Retinal pigment epithelial cell (primary cell): Measurements from ENCODE around the gene VAT1.
"Not testable (repeated sequence)": the region's sequence is repeated elsewhere in the genome, so short reads cannot be mapped to it uniquely, and the experiment has no call there.

Experiments
- DNase-seq: peaks from one replicate; pipeline ENCODE4 v3.0.0-alpha.2; 2010; ENCODE audit warnings: low read depth
- H3K4me3 ChIP-seq: 2 replicates; pipeline ENCODE4 v1.5.1; 2011; ENCODE audit warnings: mild to moderate bottlenecking, low read length, control low read depth, moderate library complexity
- TF ChIP-seq, protein P1 (sequence below): conservative IDR thresholded peaks from 2 replicates; pipeline ENCODE4 v1.5.1; 2011; ENCODE audit warnings: low read depth, low read length, control low read depth, inconsistent platforms

Gene VAT1

GRCh38 chr17:43056051-43056450, 33.9 kb upstream of the VAT1 start:
- no peak for DNase-seq
- TF ChIP-seq, protein P1, sequence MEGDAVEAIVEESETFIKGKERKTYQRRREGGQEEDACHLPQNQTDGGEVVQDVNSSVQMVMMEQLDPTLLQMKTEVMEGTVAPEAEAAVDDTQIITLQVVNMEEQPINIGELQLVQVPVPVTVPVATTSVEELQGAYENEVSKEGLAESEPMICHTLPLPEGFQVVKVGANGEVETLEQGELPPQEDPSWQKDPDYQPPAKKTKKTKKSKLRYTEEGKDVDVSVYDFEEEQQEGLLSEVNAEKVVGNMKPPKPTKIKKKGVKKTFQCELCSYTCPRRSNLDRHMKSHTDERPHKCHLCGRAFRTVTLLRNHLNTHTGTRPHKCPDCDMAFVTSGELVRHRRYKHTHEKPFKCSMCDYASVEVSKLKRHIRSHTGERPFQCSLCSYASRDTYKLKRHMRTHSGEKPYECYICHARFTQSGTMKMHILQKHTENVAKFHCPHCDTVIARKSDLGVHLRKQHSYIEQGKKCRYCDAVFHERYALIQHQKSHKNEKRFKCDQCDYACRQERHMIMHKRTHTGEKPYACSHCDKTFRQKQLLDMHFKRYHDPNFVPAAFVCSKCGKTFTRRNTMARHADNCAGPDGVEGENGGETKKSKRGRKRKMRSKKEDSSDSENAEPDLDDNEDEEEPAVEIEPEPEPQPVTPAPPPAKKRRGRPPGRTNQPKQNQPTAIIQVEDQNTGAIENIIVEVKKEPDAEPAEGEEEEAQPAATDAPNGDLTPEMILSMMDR = no peak
- no peak overlapping the region for H3K4me3 ChIP-seq

GRCh38 chr17:43053008-43053407, 30.8 kb upstream of the VAT1 start:
- H3K4me3 ChIP-seq, DNase-seq: not testable (repeated sequence)

GRCh38 chr17:43051969-43052368, 29.8 kb upstream of the VAT1 start:
- H3K4me3 ChIP-seq = no peak overlapping the region
- DNase-seq = no peak
- TF ChIP-seq, protein P1 = no peak

DNA sequence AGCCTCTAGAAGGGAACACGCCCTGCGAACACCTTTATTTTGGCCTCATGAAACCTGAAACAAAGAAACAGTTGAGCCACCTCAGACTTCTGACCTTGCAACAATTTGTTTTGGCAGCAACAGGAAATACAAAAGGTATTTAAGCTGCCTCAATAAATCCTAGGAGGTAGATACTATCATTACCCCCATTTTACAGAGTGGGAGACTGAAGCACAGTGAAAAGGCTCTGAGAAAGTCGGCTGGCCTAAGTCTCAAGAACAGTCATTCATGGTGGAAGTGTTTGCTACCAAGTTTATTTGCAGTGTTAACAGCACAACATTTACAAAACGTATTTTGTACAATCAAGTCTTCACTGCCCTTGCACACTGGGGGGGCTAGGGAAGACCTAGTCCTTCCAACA, 21.8 kb upstream of the VAT1 start:
- DNase-seq = no peak
- TF ChIP-seq, protein P1 = no peak
- H3K4me3 ChIP-seq = no peak overlapping the region

DNA sequence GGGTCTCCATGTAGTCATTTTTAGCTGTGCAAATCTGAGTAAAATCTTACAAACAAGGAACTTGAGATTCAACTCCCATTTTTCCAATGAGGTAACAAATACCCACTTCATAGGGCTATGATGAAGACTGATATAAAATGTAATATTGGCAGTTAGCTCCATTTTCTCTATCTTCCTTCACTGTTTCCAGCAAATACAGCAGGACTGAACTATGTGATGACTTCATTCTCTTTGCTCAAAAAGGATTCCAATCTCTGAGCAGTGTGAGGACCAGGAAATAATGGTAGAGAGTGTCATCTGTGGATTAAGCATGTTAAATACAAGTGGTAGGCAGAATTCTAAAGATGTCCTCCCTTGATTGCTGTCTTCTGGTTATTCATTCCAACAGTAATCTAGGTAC, 21.1 kb upstream of the VAT1 start:
- TF ChIP-seq, protein P1 = no peak
- DNase-seq = no peak
- H3K4me3 ChIP-seq = no peak overlapping the region

- no peak for DNase-seq
- no peak overlapping the region for H3K4me3 ChIP-seq
- TF ChIP-seq, protein P1 = no peak
Measured at GRCh38 chr17:43042025-43042628, 19.9 kb upstream of the VAT1 start.

- no peak for DNase-seq
- TF ChIP-seq, protein P1 = no peak
- H3K4me3 ChIP-seq = no peak overlapping the region
Measured at GRCh38 chr17:43040655-43041054, 18.5 kb upstream of the VAT1 start.
